Panc1 (cell line): ENCODE results near the gene ZNF653. TPM values are rescaled to one million over a fixed set of nuclear protein-coding genes. Genes with fewer than 3 reads are reported as not detected.
"Not testable (repeated sequence)": the region's sequence is repeated elsewhere in the genome, so short reads cannot be mapped to it uniquely, and the experiment has no call there.

Experiments
- ATAC-seq: fragments of 200-7000 bp; cut with Tn5 transposase; 2 replicates; pipeline ENCODE4 v1.9.1; 2020; ENCODE audit warnings: mild to moderate bottlenecking, moderate library complexity
- BruUV-seq: library from RNA; stranded (reverse); fragments of 400-500 nt; replicated peaks from 2 replicates; lab custom pipeline; 2021; lab: Mats Ljungman, UMichigan
- CTCF ChIA-PET: fragments of 300-600 bp; sonication (Branson Sonifier 250); formaldehyde crosslinking; loops from one replicate; lab custom pipeline; 2022; ENCODE audit warnings: antibody characterized with exemption; lab: Charles Lee
- POLR2A ChIA-PET: fragments of 300-600 bp; sonication (Branson Sonifier 250); formaldehyde crosslinking; loops from one replicate; lab custom pipeline; 2022; ENCODE audit warnings: antibody characterized with exemption; lab: Charles Lee
- DNase-seq: peaks from one replicate; pipeline ENCODE4 v3.0.0-alpha.2; 2010; ENCODE audit warnings: low read depth, low spot score
- H3K27ac ChIP-seq: 2 replicates; pipeline ENCODE4 v1.5.1; 2011; ENCODE audit warnings: mild to moderate bottlenecking, low read length, inconsistent platforms
- H3K27me3 ChIP-seq: fragments of 200-500 bp; sonication (Bioruptor generic); 2 replicates; pipeline ENCODE4 v1.6.0; 2014; ENCODE audit warnings: low read length, inconsistent platforms; ENCODE audit not compliant: control insufficient read depth, insufficient read depth
- H3K36me3 ChIP-seq: fragments of 200-500 bp; sonication (Bioruptor generic); 2 replicates; pipeline ENCODE4 v1.5.1; 2014; ENCODE audit warnings: inconsistent platforms, mild to moderate bottlenecking, low read length, moderate library complexity; ENCODE audit not compliant: control insufficient read depth, insufficient read depth
- H3K4me1 ChIP-seq: 2 replicates; pipeline ENCODE4 v1.5.1; 2011; ENCODE audit warnings: inconsistent platforms, mild to moderate bottlenecking, low read length, moderate library complexity; ENCODE audit not compliant: control insufficient read depth, insufficient read depth
- H3K4me3 ChIP-seq, 2 experiments: 2 replicates each; pipeline ENCODE4 v1.5.1; 2011 to 2012; ENCODE audit warnings: low read depth in 2 of 2, low read length in 2 of 2, mild to moderate bottlenecking in 2 of 2, inconsistent platforms in 1 of 2, moderate library complexity in 1 of 2
- H3K9me3 ChIP-seq: fragments of 200-500 bp; sonication (Bioruptor generic); 2 replicates; pipeline ENCODE4 v1.5.1; 2014; ENCODE audit warnings: low read depth, mild to moderate bottlenecking, inconsistent platforms, low read length, moderate library complexity; ENCODE audit not compliant: control insufficient read depth, insufficient read depth
- POLR2AphosphoS5 ChIP-seq: IDR thresholded peaks from 2 replicates; pipeline ENCODE4 v1.6.1; 2012; ENCODE audit warnings: mild to moderate bottlenecking, low read depth, low read length, moderate library complexity
- TCF7L2 ChIP-seq: IDR thresholded peaks from 2 replicates; pipeline ENCODE4 v1.6.1; 2011; ENCODE audit warnings: mild to moderate bottlenecking, low read depth, low read length, inconsistent platforms
- in situ Hi-C: cut with HindIII; loops from 2 replicates; pipeline ENCODE4 v1.10.0; 2016; ENCODE audit warnings: low sequenced_read_pairs, low pct_unique_long_range_greater_than_20kb
- intact Hi-C: fragments of 100-400 bp; cut with micrococcal nuclease; formaldehyde crosslinking; loops from one replicate; pipeline ENCODE4 v1.10.0; 2022; ENCODE audit not compliant: unreplicated experiment
- total RNA-seq: library from RNA; stranded (reverse); gene quantifications from one replicate; pipeline ENCODE4 v1.2.1, GENCODE V29; 2021; ENCODE audit not compliant: unreplicated experiment
- TF ChIP-seq, protein P1 (sequence below), 2 experiments: IDR thresholded peaks; 2 replicates each; pipeline ENCODE4 v1.6.1; 2011 to 2012; ENCODE audit warnings: low read depth in 2 of 2, control low read depth in 1 of 2, low read length in 1 of 2, mild to moderate bottlenecking in 1 of 2, moderate library complexity in 1 of 2; ENCODE audit not compliant: insufficient read depth in 1 of 2
- TF ChIP-seq, protein P2 (sequence below): fragments of 450-650 bp; IDR thresholded peaks from 2 replicates; pipeline ENCODE4 v1.5.1; 2017; ENCODE audit warnings: mild to moderate bottlenecking

ZNF653 gene
- total RNA-seq, 1 experiment from 2014 or later: 10.4 TPM

DNA sequence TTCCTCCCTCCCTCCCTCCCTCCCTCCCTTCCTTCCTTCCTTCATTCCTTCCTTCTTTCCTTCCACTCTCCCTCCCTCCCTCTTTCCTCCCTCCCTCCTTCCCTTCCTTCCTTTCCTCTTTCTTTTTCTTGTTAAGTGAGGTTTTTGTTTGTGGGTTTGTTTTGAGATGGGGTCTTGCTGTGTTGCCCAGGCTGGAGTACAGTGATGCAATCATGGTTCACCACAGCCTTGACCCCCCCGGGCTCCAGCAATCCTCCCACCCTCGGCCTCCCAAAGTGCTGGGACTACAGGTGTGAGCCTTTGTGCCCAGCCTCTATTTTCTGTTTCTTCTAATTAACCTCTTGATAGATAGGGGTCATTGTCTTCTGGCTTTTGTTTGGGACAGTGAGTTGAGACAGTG lies 44.2 kb downstream of the ZNF653 start:
- in situ Hi-C loops (no loop called here), intact Hi-C loops (no loop called here)
- Histone ChIP-seq H3K4me1 (no peaks in the 10 kb centered on the region), H3K4me3 (no peak overlapping the region), H3K36me3 (no peaks in the 10 kb centered on the region), H3K27me3 (no peaks in the 10 kb centered on the region), H3K9me3 (no peaks in the 10 kb centered on the region), H3K27ac (no peak overlapping the region)
- no peak for DNase-seq
- TF ChIP-seq TCF7L2 (no peak), POLR2AphosphoS5 (no peak)
- TF ChIP-seq, protein P1, sequence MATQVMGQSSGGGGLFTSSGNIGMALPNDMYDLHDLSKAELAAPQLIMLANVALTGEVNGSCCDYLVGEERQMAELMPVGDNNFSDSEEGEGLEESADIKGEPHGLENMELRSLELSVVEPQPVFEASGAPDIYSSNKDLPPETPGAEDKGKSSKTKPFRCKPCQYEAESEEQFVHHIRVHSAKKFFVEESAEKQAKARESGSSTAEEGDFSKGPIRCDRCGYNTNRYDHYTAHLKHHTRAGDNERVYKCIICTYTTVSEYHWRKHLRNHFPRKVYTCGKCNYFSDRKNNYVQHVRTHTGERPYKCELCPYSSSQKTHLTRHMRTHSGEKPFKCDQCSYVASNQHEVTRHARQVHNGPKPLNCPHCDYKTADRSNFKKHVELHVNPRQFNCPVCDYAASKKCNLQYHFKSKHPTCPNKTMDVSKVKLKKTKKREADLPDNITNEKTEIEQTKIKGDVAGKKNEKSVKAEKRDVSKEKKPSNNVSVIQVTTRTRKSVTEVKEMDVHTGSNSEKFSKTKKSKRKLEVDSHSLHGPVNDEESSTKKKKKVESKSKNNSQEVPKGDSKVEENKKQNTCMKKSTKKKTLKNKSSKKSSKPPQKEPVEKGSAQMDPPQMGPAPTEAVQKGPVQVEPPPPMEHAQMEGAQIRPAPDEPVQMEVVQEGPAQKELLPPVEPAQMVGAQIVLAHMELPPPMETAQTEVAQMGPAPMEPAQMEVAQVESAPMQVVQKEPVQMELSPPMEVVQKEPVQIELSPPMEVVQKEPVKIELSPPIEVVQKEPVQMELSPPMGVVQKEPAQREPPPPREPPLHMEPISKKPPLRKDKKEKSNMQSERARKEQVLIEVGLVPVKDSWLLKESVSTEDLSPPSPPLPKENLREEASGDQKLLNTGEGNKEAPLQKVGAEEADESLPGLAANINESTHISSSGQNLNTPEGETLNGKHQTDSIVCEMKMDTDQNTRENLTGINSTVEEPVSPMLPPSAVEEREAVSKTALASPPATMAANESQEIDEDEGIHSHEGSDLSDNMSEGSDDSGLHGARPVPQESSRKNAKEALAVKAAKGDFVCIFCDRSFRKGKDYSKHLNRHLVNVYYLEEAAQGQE (IDR thresholded peaks at IDR 0.05; ENCODE audit: insufficient read depth in 1 of 2, low read depth in 2 of 2, low read length in 1 of 2): no peak
- ATAC-seq: no peak
- ChIA-PET POLR2A (no interaction called here), CTCF (no interaction called here)
- no TSS peak for BruUV-seq

DNA sequence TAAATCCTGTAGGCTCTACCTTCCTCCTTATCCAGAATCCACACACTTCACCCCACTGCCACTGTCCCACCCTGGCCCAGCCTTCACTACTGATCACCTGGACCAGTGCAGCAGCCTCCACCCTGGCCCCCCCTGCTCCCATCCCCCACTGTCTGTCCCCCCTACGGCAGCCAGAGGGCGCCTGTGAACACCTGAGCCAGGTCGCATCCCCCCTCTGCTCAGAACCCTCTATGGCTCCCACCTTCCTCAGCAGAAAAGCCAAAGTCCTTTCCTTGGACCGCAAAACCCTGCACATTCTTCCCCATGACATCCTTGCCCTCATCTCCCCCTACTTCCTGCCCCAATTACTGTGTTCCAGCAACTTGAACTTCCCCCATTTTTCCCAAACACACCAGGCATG lies 45.4 kb downstream of the ZNF653 start:
- CTCF ChIA-PET: no interaction called here
- intact Hi-C loops (no loop called here), in situ Hi-C loops (no loop called here)
- H3K27ac ChIP-seq: no peak overlapping the region
- H3K4me1 ChIP-seq: no peaks in the 10 kb centered on the region
- POLR2A ChIA-PET: no interaction called here
- no TSS peak for BruUV-seq
- TF ChIP-seq TCF7L2: no peak
- TF ChIP-seq, protein P2, sequence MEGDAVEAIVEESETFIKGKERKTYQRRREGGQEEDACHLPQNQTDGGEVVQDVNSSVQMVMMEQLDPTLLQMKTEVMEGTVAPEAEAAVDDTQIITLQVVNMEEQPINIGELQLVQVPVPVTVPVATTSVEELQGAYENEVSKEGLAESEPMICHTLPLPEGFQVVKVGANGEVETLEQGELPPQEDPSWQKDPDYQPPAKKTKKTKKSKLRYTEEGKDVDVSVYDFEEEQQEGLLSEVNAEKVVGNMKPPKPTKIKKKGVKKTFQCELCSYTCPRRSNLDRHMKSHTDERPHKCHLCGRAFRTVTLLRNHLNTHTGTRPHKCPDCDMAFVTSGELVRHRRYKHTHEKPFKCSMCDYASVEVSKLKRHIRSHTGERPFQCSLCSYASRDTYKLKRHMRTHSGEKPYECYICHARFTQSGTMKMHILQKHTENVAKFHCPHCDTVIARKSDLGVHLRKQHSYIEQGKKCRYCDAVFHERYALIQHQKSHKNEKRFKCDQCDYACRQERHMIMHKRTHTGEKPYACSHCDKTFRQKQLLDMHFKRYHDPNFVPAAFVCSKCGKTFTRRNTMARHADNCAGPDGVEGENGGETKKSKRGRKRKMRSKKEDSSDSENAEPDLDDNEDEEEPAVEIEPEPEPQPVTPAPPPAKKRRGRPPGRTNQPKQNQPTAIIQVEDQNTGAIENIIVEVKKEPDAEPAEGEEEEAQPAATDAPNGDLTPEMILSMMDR: no peak; the same call in 1 of the 2 replicates
- H3K36me3 ChIP-seq: no peaks in the 10 kb centered on the region
- ATAC-seq (no peak), DNase-seq (no peak)
- no peaks in the 10 kb centered on the region for H3K27me3 ChIP-seq
- H3K4me3 ChIP-seq: no peak overlapping the region
- H3K9me3 ChIP-seq: no peaks in the 10 kb centered on the region

DNA sequence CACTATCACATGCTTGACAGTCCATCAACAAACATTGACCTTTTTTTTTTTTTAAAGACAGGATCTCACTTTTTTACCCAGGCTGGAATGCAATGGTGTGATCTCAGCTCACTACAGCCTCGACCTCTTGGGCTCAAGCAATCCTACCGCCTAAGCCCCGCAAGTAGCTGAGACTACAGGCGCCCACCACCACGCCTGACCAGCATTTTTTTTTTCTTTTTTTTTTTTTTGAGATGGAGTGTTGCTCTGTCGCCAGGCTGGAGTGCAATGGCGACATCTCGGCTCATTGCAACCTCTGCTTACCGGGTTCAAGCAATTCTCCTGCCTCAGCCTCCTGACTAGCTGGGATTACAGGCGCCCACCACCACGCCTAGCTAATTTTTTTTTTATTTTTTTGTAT lies 46.7 kb downstream of the ZNF653 start:
- H3K4me3 ChIP-seq, H3K36me3 ChIP-seq, H3K9me3 ChIP-seq, DNase-seq, in situ Hi-C loops, intact Hi-C loops, H3K27ac ChIP-seq, BruUV-seq, ATAC-seq, POLR2A ChIA-PET, H3K27me3 ChIP-seq, H3K4me1 ChIP-seq: not testable (repeated sequence)
- CTCF ChIA-PET: interaction anchor here (0.7 kb wide), 2 partner anchors 11 to 100 kb away, joined by 4 read pairs; no protein-coding TSS in a partner anchor
